Coronary artery (tissue), 2 donors: ENCODE data around the gene ZNF775.

Experiments
- DNase-seq: peaks from one replicate; pipeline ENCODE4 v3.0.0-alpha.2; 2017; ENCODE audit warnings: low spot score
- H3K27ac ChIP-seq, 2 donors: fragments of 200-600 bp; sonication (generic); one replicate each; pipeline ENCODE4 v1.5.1; 2016 to 2019
- H3K4me3 ChIP-seq: fragments of 200-600 bp; sonication (generic); 2 replicates; pipeline ENCODE4 v1.5.1; 2016; ENCODE audit warnings: mild to moderate bottlenecking, moderate library complexity
- TF ChIP-seq, protein P1 (sequence below): fragments of 200-600 bp; sonication (generic); IDR thresholded peaks from one replicate; pipeline ENCODE4 v1.5.1; 2019; ENCODE audit warnings: antibody characterized with exemption

Gene ZNF775

DNA sequence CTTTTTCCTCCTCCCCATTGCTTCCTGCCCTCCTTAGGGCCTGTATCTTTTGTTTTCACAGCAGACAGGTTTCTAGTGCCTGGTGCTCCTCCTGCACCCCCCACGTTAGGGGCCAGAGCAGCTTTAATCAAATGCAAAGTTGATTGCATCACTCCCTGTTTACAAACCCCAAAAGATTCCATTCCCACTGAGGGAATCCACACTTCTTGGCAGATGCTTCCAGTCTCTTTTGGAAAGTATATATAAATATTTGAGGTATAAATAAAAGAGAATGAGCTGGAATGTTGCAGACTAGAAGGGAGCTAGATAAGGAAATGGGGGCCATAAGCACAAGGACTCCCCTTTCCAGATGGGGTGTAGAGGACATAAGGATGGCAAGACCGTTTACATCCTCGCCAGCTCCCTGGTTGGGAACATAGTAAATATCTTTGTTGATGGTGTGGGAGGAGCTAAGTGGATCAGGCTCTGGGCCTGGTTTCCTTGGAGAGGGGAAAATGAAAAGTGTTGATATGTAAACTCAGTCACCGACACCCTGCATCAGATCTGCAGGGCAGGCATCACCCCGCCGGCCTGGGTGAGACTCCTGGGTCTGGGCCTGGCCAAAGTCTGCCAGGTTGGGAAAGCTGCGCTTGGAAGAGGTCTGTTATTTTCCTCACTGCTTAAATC, 43.9 kb upstream of the ZNF775 start:
- no peak for DNase-seq
- H3K4me3 ChIP-seq = no peak overlapping the region
- TF ChIP-seq, protein P1, sequence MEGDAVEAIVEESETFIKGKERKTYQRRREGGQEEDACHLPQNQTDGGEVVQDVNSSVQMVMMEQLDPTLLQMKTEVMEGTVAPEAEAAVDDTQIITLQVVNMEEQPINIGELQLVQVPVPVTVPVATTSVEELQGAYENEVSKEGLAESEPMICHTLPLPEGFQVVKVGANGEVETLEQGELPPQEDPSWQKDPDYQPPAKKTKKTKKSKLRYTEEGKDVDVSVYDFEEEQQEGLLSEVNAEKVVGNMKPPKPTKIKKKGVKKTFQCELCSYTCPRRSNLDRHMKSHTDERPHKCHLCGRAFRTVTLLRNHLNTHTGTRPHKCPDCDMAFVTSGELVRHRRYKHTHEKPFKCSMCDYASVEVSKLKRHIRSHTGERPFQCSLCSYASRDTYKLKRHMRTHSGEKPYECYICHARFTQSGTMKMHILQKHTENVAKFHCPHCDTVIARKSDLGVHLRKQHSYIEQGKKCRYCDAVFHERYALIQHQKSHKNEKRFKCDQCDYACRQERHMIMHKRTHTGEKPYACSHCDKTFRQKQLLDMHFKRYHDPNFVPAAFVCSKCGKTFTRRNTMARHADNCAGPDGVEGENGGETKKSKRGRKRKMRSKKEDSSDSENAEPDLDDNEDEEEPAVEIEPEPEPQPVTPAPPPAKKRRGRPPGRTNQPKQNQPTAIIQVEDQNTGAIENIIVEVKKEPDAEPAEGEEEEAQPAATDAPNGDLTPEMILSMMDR = no peak
- H3K27ac ChIP-seq = peak overlapping the region in 1 of 2 donors; percentile 33

DNA sequence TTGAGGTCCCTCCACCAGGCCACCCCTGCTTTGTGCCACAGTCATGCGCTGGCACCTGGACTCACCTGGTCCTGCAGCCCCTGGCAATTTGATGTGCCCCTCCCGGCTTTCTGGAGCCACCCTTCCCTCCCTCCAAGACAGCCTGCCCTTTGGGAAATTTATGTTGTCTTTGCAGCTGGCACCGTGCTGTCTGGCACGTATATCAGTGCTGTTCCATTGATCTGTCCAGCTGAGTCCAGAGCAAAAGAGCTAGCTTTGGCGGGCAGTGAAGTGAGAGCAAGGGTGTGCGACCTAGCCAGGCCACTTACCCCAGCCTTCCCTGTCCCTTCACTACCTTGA, 43.4 kb upstream of the ZNF775 start:
- H3K4me3 ChIP-seq = no peak overlapping the region
- TF ChIP-seq, protein P1 = no peak
- H3K27ac ChIP-seq = peak overlapping the region in 1 of 2 donors; percentile 33
- DNase-seq = no peak

DNA sequence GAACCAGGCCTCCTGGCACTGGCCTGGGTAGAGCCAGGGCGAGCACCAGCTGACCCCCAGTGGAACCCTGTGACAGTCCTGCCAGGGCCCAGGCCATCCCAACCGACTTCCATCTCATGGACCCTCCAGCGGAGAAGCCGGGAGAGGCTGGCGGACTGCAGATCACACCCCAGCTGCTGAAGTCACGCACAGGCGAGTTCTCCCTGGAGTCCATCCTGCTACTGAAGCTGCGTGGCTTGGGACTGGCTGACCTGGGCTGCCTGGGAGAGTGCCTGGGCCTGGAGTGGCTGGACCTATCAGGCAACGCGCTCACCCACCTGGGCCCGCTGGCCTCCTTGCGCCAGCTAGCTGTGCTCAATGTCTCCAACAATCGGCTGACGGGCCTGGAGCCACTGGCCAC, 42.4 kb upstream of the ZNF775 start:
- Histone ChIP-seq H3K4me3 (no peak overlapping the region), H3K27ac (no peak overlapping the region)
- TF ChIP-seq, protein P1 = no peak
- DNase-seq = no peak

DNA sequence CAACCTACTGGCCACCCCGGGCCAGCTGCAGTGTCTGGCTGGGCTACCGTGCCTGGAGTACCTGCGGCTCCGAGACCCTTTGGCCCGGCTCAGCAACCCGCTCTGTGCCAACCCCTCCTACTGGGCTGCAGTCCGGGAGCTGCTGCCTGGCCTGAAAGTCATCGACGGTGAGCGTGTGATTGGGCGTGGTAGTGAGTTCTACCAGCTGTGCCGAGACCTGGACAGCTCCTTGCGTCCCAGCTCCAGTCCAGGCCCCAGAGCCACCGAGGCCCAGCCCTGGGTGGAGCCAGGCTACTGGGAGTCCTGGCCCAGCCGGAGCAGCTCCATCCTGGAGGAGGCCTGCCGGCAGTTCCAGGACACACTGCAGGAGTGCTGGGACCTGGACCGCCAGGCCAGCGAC, 42.0 kb upstream of the ZNF775 start:
- TF ChIP-seq, protein P1 = no peak
- DNase-seq = no peak
- H3K27ac ChIP-seq = no peak overlapping the region
- H3K4me3 ChIP-seq = no peak overlapping the region

DNA sequence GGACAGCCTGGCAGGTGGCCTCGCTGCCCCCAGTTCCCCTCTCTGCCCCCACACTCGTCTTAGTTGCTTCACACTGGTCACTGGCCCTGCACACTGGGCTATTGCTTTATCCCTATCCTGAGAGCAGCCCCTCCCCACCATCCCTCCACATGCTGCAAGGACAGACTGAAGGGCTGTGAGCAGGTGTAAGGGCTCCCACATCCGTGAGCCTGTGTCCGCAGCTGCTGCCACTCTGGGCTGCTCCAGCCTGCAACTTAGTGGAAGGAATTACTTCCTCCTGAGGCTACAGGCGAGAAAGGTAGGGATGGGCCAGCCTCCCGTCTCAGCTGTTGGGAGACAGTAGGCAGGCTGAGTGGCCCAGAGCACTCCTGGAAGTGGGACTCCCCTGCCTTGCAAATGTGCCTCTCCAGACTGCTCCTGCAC, 41.5 kb upstream of the ZNF775 start:
- no peak for DNase-seq
- TF ChIP-seq, protein P1 = no peak
- Histone ChIP-seq H3K27ac (no peak overlapping the region), H3K4me3 (no peak overlapping the region)

DNA sequence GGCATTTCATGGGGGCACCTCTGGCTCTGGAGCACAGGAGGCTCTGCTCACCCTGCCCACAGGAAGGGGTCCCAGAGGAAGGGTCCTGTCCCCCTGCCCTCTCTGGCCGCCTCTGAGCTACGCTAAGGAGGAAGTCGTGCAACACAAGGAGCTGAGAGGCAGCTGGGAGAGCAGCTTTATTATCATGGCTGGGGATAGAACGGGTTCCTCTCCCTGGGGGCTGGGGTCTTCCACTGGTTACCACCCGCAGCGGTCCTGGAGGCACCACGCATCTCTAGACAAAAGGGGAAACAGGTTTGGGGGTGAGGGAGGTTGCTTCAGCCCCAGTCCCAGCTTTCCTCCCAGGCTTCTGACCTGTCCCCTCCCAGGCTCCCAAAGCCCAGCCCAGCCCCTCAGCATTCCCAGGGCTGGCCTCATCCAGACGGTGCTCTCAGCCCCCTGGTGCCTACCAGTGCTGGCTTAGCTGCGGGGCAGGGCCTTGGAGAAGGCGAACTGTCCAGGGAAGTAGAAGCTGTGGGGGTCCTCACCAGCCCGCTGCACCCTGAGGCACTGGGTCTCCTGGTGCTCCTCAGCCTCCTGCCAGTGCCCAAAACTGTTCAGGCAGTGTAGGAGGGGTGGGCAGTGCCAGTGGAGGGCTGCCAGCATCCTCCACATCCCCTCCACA, 40.8 kb upstream of the ZNF775 start:
- DNase-seq = no peak
- Histone ChIP-seq H3K4me3 (no peak overlapping the region), H3K27ac (no peak overlapping the region)
- TF ChIP-seq, protein P1 = no peak

DNA sequence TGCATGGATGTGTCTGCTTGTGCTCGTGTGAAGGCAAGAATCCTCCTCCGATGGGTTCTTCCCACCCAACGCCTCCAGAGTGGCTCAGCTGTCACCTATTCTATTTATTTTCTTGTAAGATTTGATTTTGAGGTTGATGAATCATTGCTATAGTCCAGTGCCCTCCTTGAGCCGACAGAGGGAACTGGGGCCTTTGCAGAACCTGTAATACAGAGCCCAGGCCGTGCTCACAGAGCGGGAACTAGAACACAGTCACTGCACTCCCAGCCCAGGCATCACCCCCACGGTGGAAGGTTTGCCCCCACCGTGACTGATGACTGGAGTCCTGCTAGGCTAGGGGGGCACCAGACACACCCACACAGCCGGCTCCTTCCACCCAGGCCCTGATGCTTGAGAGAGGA, 39.7 kb upstream of the ZNF775 start:
- no peak for DNase-seq
- Histone ChIP-seq H3K4me3 (peak overlapping the region; percentile 86), H3K27ac (peak overlapping the region in 1 of 2 donors; percentile 87)
- TF ChIP-seq, protein P1 = no peak
